ENCODE data around the gene LAX1.

Gene LAX1

DNA sequence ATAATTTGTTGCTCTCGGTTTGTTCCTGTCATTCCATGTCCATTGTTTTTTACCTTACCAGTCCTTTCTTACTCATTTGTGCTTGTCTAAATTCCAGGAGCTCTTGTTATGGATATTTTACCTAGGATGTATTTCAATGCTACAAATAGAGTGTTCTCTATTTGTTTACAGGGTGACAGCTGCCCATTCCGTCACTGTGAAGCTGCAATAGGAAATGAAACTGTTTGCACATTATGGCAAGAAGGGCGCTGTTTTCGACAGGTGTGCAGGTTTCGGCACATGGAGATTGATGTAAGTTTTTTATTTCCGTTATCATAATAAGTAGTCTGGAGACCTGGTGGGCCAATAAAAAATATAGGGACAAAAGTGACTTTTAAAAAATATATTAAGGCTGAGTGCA lies 53.4 kb downstream of the LAX1 start:
- CTCF ChIA-PET = interaction anchor here (0.5 kb wide), 1 partner anchor 99 kb away, joined by 3 read pairs; no protein-coding TSS in a partner anchor
- DNase-seq (ENCODE audit: low spot score) = no peak
- POLR2A ChIA-PET (ENCODE audit: low non-redundant PET) = no interaction called here
- TF ChIP-seq CTCF (conservative IDR thresholded peaks at IDR 0.05; ENCODE audit: low read depth) = no peak
- no peak overlapping the region for H3K27ac ChIP-seq

GRCh38 chr1:203823306-203823705 lies 58.3 kb downstream of the LAX1 start:
- POLR2A ChIA-PET (ENCODE audit: low non-redundant PET) = no interaction called here
- no peak for TF ChIP-seq CTCF (conservative IDR thresholded peaks at IDR 0.05; ENCODE audit: low read depth)
- DNase-seq (ENCODE audit: low spot score) = no peak
- CTCF ChIA-PET = interaction anchor here (0.6 kb wide), 1 partner anchor 12 kb away, joined by 3 read pairs; no protein-coding TSS in a partner anchor
- no peak overlapping the region for H3K27ac ChIP-seq

Data from RWPE1 (cell line).